ENCODE data around the gene COL18A1.
A peak's percentile ranks its signal among the peaks of the same experiment; 100 is the strongest.

The COL18A1 gene

GRCh38 chr21:45546636-45547544 lies 141.9 kb downstream of the COL18A1 start:
- DNase-seq (ENCODE audit: low read depth), result no peak

- DNase-seq (ENCODE audit: low read depth), result no peak
Measured at GRCh38 chr21:45547545-45547900, 142.6 kb downstream of the COL18A1 start.

GRCh38 chr21:45548711-45549491 lies 143.9 kb downstream of the COL18A1 start:
- no peak for DNase-seq (ENCODE audit: low read depth)

GRCh38 chr21:45549626-45550463 lies 144.9 kb downstream of the COL18A1 start:
- DNase-seq (ENCODE audit: low read depth), result no peak

GRCh38 chr21:45550522-45551210 lies 145.7 kb downstream of the COL18A1 start:
- no peak for DNase-seq (ENCODE audit: low read depth)

GRCh38 chr21:45551316-45551715 lies 146.4 kb downstream of the COL18A1 start:
- peak; percentile 33 for DNase-seq (ENCODE audit: low read depth)

GRCh38 chr21:45551783-45552695 lies 147.1 kb downstream of the COL18A1 start:
- no peak for DNase-seq (ENCODE audit: low read depth)

- no peak for DNase-seq (ENCODE audit: low read depth)
Measured at GRCh38 chr21:45552696-45553391, 147.9 kb downstream of the COL18A1 start.

GRCh38 chr21:45554477-45555175 lies 149.7 kb downstream of the COL18A1 start:
- DNase-seq (ENCODE audit: low read depth), result no peak

- DNase-seq (ENCODE audit: low read depth), result no peak
Measured at GRCh38 chr21:45555251-45555556, 150.2 kb downstream of the COL18A1 start.

GRCh38 chr21:45555557-45556301 lies 150.8 kb downstream of the COL18A1 start:
- DNase-seq (ENCODE audit: low read depth), result peak; percentile 50

- DNase-seq (ENCODE audit: low read depth), result no peak
Measured at GRCh38 chr21:45556302-45556644, 151.3 kb downstream of the COL18A1 start.

GRCh38 chr21:45556645-45557615 lies 152.0 kb downstream of the COL18A1 start:
- no peak for DNase-seq (ENCODE audit: low read depth)

- no peak for DNase-seq (ENCODE audit: low read depth)
Measured at GRCh38 chr21:45557616-45558043, 152.7 kb downstream of the COL18A1 start.

- no peak for DNase-seq (ENCODE audit: low read depth)
Measured at GRCh38 chr21:45558044-45558721, 153.2 kb downstream of the COL18A1 start.

GRCh38 chr21:45559216-45560105 lies 154.5 kb downstream of the COL18A1 start:
- DNase-seq (ENCODE audit: low read depth), result no peak
